Body of pancreas (tissue), 4 donors: Measurements from ENCODE around the gene GATB. TPM values are rescaled to one million over a fixed set of nuclear protein-coding genes. Genes with fewer than 3 reads are reported as not detected.

Experiments
- ATAC-seq: fragments of 150-250 bp; one replicate; pipeline ENCODE4 v1.9.1; 2016
- DNase-seq, 4 donors: peaks; one replicate each; pipeline ENCODE4 v3.0.0-alpha.2; 2019
- H3K27ac ChIP-seq, 4 donors: fragments of 200-600 bp; sonication (generic); 1 replicate in 3 of 4; 2 replicates in 1 of 4; pipeline versions ENCODE4 v1.5.1 to v1.6.1; 2016 to 2019; ENCODE audit warnings: mild to moderate bottlenecking in 1 of 4, mixed read lengths in 1 of 4, moderate library complexity in 1 of 4
- H3K27me3 ChIP-seq, 2 donors: fragments of 200-600 bp; sonication (generic); one replicate each; pipeline ENCODE4 v1.6.0; 2016; ENCODE audit warnings: mild to moderate bottlenecking in 1 of 2
- H3K36me3 ChIP-seq, 2 donors: fragments of 200-600 bp; sonication (generic); replicated peaks in 1 of 2; 2 replicates each; pipeline ENCODE4 v1.5.1; 2016; ENCODE audit warnings: low read depth in 2 of 2; ENCODE audit not compliant: insufficient read depth in 1 of 2
- H3K4me1 ChIP-seq: fragments of 200-600 bp; sonication (generic); one replicate; pipeline ENCODE4 v1.6.0; 2016
- H3K4me3 ChIP-seq, 2 donors: fragments of 200-600 bp; sonication (generic); 1 replicate in 1 of 2; 2 replicates in 1 of 2; pipeline ENCODE4 v1.5.1; 2016 to 2019
- H3K9me3 ChIP-seq, 3 donors: fragments of 200-600 bp; sonication (generic); 1 replicate in 2 of 3; 2 replicates in 1 of 3; pipeline ENCODE4 v1.5.1; 2016
- CTCF ChIP-seq, 7 experiments: fragments of 450-650 bp in 4 of 7; fragments of 200-600 bp in 3 of 7; sonication (generic) in 3 of 7; IDR thresholded peaks; one replicate each; pipeline ENCODE4 v1.5.1; 2016 to 2019; ENCODE audit warnings: antibody characterized with exemption in 7 of 7
- POLR2A ChIP-seq, 3 donors: fragments of 450-650 bp; IDR thresholded peaks; one replicate each; pipeline ENCODE4 v1.6.1; 2016; ENCODE audit warnings: antibody characterized with exemption in 3 of 3, mild to moderate bottlenecking in 2 of 3
- WGBS, 2 donors: methylation state at CpG; one replicate each; pipeline ENCODE4 v1.1.5; 2017; 5-methylcytosine and 5-hydroxymethylcytosine counted together
- intact Hi-C: fragments of 100-400 bp; cut with DNase I; formaldehyde crosslinking; loops from one replicate; pipeline ENCODE4 v1.15.1; 2023
- total RNA-seq, 2 donors: library from RNA; depleted of rRNA; stranded (reverse); fragments of >200 nt; gene quantifications; one replicate each; pipeline ENCODE4 v1.1.0, GENCODE V29; 2016

Gene GATB
- total RNA-seq, 2 donors from 2014 or later = 5.6 to 7.3 TPM

DNA sequence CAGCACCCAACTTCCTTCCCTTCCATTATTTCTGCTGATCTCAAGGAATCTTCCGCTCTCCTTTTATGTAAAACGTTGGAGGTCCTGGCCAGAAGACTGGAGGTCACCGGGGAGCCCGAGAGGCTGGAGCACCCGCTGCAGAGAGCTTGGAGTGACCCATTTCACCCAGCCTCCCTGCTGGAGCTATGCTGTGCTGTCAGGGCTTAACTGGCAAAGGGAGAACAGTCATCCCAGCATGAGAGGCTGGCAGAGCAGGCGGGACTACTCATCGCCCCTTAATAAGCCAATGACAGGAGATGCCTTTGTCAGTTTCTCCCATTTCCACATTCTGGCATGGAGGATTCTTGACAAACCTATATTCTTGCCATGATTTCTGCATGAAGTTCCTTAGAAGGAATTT lies 98.9 kb downstream of the GATB start:
- Histone ChIP-seq H3K4me1 (no peaks in the 10 kb centered on the region), H3K4me3 (no peak overlapping the region), H3K27me3 (no peaks in the 10 kb centered on the region), H3K27ac (no peak overlapping the region), H3K9me3 (no peaks in the 10 kb centered on the region), H3K36me3 (peaks cover 0 to 21% of the 10 kb centered on the region in 2 donors)
- DNase-seq (no peak), ATAC-seq (no peak)
- WGBS, 2 donors = 83 to 90% methylated on average over 7 of the region's 7 CpGs
- intact Hi-C loops = no loop called here
- TF ChIP-seq POLR2A (IDR thresholded peaks at IDR 0.05) (no peak), CTCF (IDR thresholded peaks at IDR 0.05) (no peak)

GRCh38 chr4:151660676-151661075 lies 100.1 kb downstream of the GATB start:
- H3K27ac ChIP-seq = no peak overlapping the region
- H3K27me3 ChIP-seq = no peaks in the 10 kb centered on the region
- no peak overlapping the region for H3K4me3 ChIP-seq
- ATAC-seq (no peak), DNase-seq (no peak)
- H3K36me3 ChIP-seq = peaks cover 0 to 21% of the 10 kb centered on the region in 2 donors
- TF ChIP-seq CTCF (IDR thresholded peaks at IDR 0.05) (no peak), POLR2A (IDR thresholded peaks at IDR 0.05) (no peak)
- intact Hi-C loops = no loop called here
- no peaks in the 10 kb centered on the region for H3K9me3 ChIP-seq
- no peaks in the 10 kb centered on the region for H3K4me1 ChIP-seq

GRCh38 chr4:151659601-151660364 lies 101.0 kb downstream of the GATB start:
- no peaks in the 10 kb centered on the region for H3K27me3 ChIP-seq
- no peak overlapping the region for H3K4me3 ChIP-seq
- peaks cover 0 to 19% of the 10 kb centered on the region in 2 donors for H3K36me3 ChIP-seq
- H3K9me3 ChIP-seq = no peaks in the 10 kb centered on the region
- DNase-seq (no peak), ATAC-seq (peak; percentile 40)
- H3K27ac ChIP-seq = no peak overlapping the region
- TF ChIP-seq POLR2A (IDR thresholded peaks at IDR 0.05) = no peak
- no peak for TF ChIP-seq CTCF (IDR thresholded peaks at IDR 0.05)
- WGBS, 2 donors = 81 to 83% methylated on average over 11 to 12 of the region's 12 CpGs
- H3K4me1 ChIP-seq = no peaks in the 10 kb centered on the region
- intact Hi-C loops = no loop called here

DNA sequence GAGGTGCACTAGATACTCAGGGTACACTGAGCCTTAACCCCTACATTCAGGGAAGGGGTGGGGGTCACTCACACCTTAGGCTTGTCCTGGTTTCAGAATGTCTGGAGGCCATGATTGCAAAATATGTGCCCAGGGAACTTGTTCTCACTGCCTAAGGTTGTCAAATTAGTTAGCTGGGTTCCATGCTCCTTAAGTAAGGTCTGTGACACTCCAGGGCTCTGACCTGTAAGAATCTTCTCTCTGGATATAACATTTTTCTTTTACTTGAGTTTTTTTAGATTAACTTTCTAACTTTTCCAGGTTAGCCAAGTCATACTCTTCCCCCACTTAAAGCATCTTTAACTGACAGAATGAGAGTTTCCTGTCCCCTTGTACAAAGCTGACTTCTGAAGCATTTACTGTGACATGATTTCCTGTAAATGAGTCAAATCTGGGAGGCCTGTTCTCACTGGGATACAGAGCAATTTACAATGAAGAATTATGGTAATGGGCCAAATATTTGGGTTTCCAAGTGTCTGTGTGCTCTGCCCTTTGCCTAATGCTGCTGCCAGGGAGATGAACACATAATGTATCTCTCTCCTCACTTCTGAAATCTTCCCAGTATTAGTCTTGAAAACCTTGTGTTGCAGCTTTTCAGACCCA lies 101.7 kb downstream of the GATB start:
- ATAC-seq = peak; percentile 53
- H3K4me1 ChIP-seq = no peaks in the 10 kb centered on the region
- H3K27me3 ChIP-seq = no peaks in the 10 kb centered on the region
- no peak overlapping the region for H3K4me3 ChIP-seq
- intact Hi-C loops = no loop called here
- H3K36me3 ChIP-seq = peaks cover 0 to 18% of the 10 kb centered on the region in 2 donors
- H3K9me3 ChIP-seq = no peaks in the 10 kb centered on the region
- H3K27ac ChIP-seq = no peak overlapping the region
- DNase-seq = no peak
- TF ChIP-seq CTCF (IDR thresholded peaks at IDR 0.05) = no peak
- TF ChIP-seq POLR2A (IDR thresholded peaks at IDR 0.05) = no peak
